C4-2B (cell line): ENCODE data around the gene EFNA3.

Experiments used
- ZFX ChIP-seq: fragments of 450-650 bp; IDR thresholded peaks from 2 replicates; pipeline ENCODE4 v1.6.1; 2017
- TF ChIP-seq, protein P1 (sequence below): fragments of 450-650 bp; conservative IDR thresholded peaks from 2 replicates; pipeline ENCODE4 v1.5.1; 2017; ENCODE audit warnings: mild to moderate bottlenecking

DNA sequence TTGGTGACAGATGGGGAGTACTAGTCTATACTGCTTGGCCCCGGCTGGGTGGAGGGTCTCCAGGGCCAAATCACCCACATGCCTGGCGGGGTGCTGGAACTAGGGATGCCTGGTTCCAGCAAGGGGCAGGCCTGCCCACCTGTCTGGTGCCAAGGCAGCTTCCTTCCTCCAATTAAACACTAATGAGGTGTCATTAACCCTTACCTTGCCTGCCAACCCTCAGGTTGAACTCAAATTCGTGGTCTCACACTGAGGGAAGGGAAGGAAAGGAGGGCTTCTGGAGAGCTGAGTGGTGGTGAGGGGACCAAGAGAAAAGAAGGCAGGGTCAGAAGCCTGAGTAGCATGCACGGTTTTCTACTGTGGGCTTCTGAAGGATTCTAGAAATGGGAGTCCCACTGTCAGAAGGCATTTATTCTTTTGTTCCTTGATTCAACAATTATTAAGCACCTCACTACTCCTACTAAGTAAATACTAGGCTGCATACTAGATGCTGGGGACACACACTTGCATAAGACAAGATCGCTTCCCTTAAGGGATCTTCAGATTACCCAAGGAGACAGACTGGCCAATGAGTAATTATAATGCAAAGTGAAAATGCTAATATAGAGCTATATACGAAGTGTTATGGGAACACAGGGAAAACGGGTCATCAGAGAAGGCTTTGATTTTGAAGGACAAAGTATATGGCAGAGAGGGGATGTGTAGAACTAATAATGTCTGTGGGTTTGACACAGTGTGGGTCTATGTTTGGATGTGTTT, 5.9 kb upstream of the EFNA3 start:
- TF ChIP-seq, protein P1, sequence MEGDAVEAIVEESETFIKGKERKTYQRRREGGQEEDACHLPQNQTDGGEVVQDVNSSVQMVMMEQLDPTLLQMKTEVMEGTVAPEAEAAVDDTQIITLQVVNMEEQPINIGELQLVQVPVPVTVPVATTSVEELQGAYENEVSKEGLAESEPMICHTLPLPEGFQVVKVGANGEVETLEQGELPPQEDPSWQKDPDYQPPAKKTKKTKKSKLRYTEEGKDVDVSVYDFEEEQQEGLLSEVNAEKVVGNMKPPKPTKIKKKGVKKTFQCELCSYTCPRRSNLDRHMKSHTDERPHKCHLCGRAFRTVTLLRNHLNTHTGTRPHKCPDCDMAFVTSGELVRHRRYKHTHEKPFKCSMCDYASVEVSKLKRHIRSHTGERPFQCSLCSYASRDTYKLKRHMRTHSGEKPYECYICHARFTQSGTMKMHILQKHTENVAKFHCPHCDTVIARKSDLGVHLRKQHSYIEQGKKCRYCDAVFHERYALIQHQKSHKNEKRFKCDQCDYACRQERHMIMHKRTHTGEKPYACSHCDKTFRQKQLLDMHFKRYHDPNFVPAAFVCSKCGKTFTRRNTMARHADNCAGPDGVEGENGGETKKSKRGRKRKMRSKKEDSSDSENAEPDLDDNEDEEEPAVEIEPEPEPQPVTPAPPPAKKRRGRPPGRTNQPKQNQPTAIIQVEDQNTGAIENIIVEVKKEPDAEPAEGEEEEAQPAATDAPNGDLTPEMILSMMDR = no peak
- no peak for TF ChIP-seq ZFX
